ENCODE data around the gene SEMA5B. TPM values are rescaled to one million over a fixed set of nuclear protein-coding genes. Genes with fewer than 3 reads are reported as not detected.

Gene SEMA5B
- total RNA-seq, 1 experiment from 2014 or later: not detected

DNA sequence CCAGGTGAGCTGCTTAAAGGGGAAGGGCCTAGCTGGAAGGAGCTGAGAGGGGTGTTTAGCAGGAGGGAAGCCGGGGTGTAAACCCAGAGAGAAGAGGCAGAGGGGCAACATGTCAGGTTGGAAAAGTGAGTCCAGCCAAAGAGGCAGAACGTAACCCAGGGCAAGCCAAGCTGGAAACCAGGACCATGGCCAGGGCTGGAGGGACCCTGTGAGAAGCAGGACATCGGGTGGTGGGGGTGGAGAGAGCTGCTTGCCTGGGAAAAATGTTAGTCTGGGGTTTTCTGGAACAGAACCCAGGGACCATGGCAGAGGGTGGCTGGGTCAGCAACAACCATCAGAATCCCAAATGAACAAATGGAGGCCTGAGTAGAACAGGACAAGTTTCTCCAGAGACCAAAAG, 32.6 kb downstream of the SEMA5B start:
- H3K4me3 Mint-ChIP-seq (ENCODE audit: unreplicated experiment): no peak overlapping the region
- peaks cover 54% of the 10 kb centered on the region for H3K27me3 Mint-ChIP-seq (ENCODE audit: insufficient read depth, unreplicated experiment)
- TF ChIP-seq, protein P1, sequence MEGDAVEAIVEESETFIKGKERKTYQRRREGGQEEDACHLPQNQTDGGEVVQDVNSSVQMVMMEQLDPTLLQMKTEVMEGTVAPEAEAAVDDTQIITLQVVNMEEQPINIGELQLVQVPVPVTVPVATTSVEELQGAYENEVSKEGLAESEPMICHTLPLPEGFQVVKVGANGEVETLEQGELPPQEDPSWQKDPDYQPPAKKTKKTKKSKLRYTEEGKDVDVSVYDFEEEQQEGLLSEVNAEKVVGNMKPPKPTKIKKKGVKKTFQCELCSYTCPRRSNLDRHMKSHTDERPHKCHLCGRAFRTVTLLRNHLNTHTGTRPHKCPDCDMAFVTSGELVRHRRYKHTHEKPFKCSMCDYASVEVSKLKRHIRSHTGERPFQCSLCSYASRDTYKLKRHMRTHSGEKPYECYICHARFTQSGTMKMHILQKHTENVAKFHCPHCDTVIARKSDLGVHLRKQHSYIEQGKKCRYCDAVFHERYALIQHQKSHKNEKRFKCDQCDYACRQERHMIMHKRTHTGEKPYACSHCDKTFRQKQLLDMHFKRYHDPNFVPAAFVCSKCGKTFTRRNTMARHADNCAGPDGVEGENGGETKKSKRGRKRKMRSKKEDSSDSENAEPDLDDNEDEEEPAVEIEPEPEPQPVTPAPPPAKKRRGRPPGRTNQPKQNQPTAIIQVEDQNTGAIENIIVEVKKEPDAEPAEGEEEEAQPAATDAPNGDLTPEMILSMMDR (IDR thresholded peaks at IDR 0.05; ENCODE audit: unreplicated experiment): no peak
- no peaks in the 10 kb centered on the region for H3K9me3 Mint-ChIP-seq (ENCODE audit: unreplicated experiment)
- no peaks in the 10 kb centered on the region for H3K4me1 Mint-ChIP-seq (ENCODE audit: insufficient read depth, unreplicated experiment)
- DNase-seq (ENCODE audit: unreplicated experiment): no peak
- H3K36me3 Mint-ChIP-seq (ENCODE audit: insufficient read depth, unreplicated experiment): no peaks in the 10 kb centered on the region
- no peak overlapping the region for H3K27ac Mint-ChIP-seq (ENCODE audit: low read depth, unreplicated experiment)
- BruUV-seq (replicated peaks): no TSS peak
- POLR2A ChIA-PET: no interaction called here
- CTCF ChIA-PET: interaction anchor here (0.6 kb wide), 1 partner anchor 20 kb away, joined by 3 read pairs; no protein-coding TSS in a partner anchor
- intact Hi-C loops (cut with micrococcal nuclease): no loop called here

GRCh38 chr3:122993124-122993978, 34.2 kb downstream of the SEMA5B start:
- no peaks in the 10 kb centered on the region for H3K36me3 Mint-ChIP-seq (ENCODE audit: insufficient read depth, unreplicated experiment)

GRCh38 chr3:122992676-122993075, 34.9 kb downstream of the SEMA5B start:
- no TSS peak for BruUV-seq (replicated peaks)
- Mint-ChIP-seq H3K9me3 (ENCODE audit: unreplicated experiment) (no peaks in the 10 kb centered on the region), H3K36me3 (ENCODE audit: insufficient read depth, unreplicated experiment) (no peaks in the 10 kb centered on the region), H3K27ac (ENCODE audit: low read depth, unreplicated experiment) (no peak overlapping the region), H3K4me1 (ENCODE audit: insufficient read depth, unreplicated experiment) (no peaks in the 10 kb centered on the region), H3K4me3 (ENCODE audit: unreplicated experiment) (no peak overlapping the region), H3K27me3 (ENCODE audit: insufficient read depth, unreplicated experiment) (peaks cover 58% of the 10 kb centered on the region)
- ChIA-PET CTCF (no interaction called here), POLR2A (interaction anchor here (0.8 kb wide), 1 partner anchor 566 kb away, joined by 3 read pairs; no protein-coding TSS in a partner anchor)
- TF ChIP-seq, protein P1 (IDR thresholded peaks at IDR 0.05; ENCODE audit: unreplicated experiment): no peak
- intact Hi-C loops (cut with micrococcal nuclease): no loop called here
- no peak for DNase-seq (ENCODE audit: unreplicated experiment)

More at GRCh38 chr3:122993124-122993978, 34.2 kb downstream of the SEMA5B start:
- ChIA-PET POLR2A (interaction anchor here (0.6 kb wide), 1 partner anchor 20 kb away, joined by 4 read pairs; no protein-coding TSS in a partner anchor), CTCF (interaction anchor here (0.7 kb wide), 1 partner anchor 27 kb away, joined by 3 read pairs; no protein-coding TSS in a partner anchor)
- Mint-ChIP-seq H3K27ac (ENCODE audit: low read depth, unreplicated experiment) (no peak overlapping the region), H3K9me3 (ENCODE audit: unreplicated experiment) (no peaks in the 10 kb centered on the region), H3K4me3 (ENCODE audit: unreplicated experiment) (no peak overlapping the region), H3K4me1 (ENCODE audit: insufficient read depth, unreplicated experiment) (no peaks in the 10 kb centered on the region), H3K27me3 (ENCODE audit: insufficient read depth, unreplicated experiment) (peaks cover 58% of the 10 kb centered on the region)
- DNase-seq (ENCODE audit: unreplicated experiment): no peak
- TF ChIP-seq, protein P1 (IDR thresholded peaks at IDR 0.05; ENCODE audit: unreplicated experiment): no peak
- no TSS peak for BruUV-seq (replicated peaks)
- intact Hi-C loops (cut with micrococcal nuclease): no loop called here

DNA sequence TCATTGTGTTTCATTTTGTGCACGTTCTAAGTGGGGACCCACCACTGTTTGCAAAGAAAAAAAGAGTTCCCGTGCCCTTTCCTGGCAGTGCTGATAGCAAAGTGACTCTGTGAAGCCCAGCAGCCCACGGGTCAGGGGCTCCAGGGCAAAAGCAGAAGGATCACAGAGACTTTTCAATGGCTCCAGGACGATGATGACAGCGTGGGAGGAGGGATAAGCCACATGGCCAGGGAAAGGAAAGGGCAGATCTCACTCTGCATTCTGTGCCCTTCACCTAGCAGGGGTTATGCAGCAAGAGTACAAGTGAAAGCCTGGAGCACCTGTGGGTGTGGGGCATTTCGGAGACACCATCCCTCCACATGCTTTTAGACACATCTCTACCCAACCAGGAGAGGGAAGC, 35.4 kb downstream of the SEMA5B start:
- Mint-ChIP-seq H3K4me3 (ENCODE audit: unreplicated experiment) (no peak overlapping the region), H3K9me3 (ENCODE audit: unreplicated experiment) (no peaks in the 10 kb centered on the region), H3K27ac (ENCODE audit: low read depth, unreplicated experiment) (no peak overlapping the region), H3K27me3 (ENCODE audit: insufficient read depth, unreplicated experiment) (peaks cover 62% of the 10 kb centered on the region), H3K36me3 (ENCODE audit: insufficient read depth, unreplicated experiment) (no peaks in the 10 kb centered on the region), H3K4me1 (ENCODE audit: insufficient read depth, unreplicated experiment) (no peaks in the 10 kb centered on the region)
- POLR2A ChIA-PET: interaction anchor here (0.8 kb wide), 1 partner anchor 567 kb away, joined by 3 read pairs; no protein-coding TSS in a partner anchor
- CTCF ChIA-PET: no interaction called here
- TF ChIP-seq, protein P1 (IDR thresholded peaks at IDR 0.05; ENCODE audit: unreplicated experiment): no peak
- intact Hi-C loops (cut with micrococcal nuclease): no loop called here
- no peak for DNase-seq (ENCODE audit: unreplicated experiment)
- BruUV-seq (replicated peaks): no TSS peak

Measured in MCF 10A (cell line).